Measurements from ENCODE around the gene HLA-DPA1.
"Not testable (repeated sequence)": the region's sequence is repeated elsewhere in the genome, so short reads cannot be mapped to it uniquely, and the experiment has no call there.

Gene HLA-DPA1

GRCh38 chr6:33066917-33067521 lies 6.4 kb downstream of the HLA-DPA1 start:
- Mint-ChIP-seq H3K27ac (no peak overlapping the region), H3K4me1 (ENCODE audit: low read depth) (peaks cover 15% of the 10 kb centered on the region), H3K27me3 (ENCODE audit: low read depth) (no peaks in the 10 kb centered on the region), H3K4me3 (no peak overlapping the region), H3K9me3 (no peaks in the 10 kb centered on the region), H3K36me3 (ENCODE audit: low read depth) (peaks cover 30% of the 10 kb centered on the region)
- no peak for DNase-seq (ENCODE audit: low spot score)

DNA sequence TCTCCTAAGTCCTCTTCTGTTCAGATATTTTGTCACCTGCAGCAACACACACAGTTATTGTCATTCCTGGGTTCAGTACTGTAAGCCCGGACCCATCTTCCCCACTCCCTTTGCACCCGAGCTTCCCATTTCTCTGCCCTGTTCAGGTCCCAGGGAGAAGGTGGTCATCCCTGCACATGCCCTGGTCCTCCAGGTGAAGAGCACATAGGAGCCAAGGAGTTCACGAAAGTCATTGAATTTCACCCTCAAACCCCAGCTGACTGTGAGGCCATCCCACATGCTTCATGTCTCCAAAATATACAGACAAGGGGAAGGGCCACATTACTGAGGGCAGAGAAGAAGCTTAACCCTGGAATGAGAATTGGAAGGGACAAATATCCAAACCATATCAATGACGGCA lies 8.1 kb downstream of the HLA-DPA1 start:
- peaks cover 30% of the 10 kb centered on the region for H3K36me3 Mint-ChIP-seq (ENCODE audit: low read depth)
- no peak overlapping the region for H3K27ac Mint-ChIP-seq

DNA sequence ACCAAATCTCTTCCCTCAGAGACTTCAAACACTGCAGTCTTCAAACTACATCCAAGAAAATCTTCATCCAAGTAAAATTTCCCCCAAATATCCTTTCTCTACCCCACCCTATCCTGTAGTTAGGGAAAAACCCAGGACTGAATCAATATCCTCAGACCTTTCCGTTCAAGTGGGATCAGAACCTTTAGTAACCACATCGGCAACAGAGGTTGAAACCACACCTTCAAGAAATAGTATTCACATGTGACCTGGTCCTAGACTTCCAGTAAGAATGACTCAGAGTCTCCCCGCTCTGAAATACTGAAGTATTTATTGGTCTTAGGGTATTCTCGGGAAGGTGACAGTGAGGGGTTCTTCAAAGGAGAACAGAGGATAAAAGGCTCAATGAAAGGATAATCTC lies 8.7 kb downstream of the HLA-DPA1 start:
- H3K4me3 Mint-ChIP-seq = no peak overlapping the region
- no peak overlapping the region for H3K27ac Mint-ChIP-seq
- peaks cover 30% of the 10 kb centered on the region for H3K36me3 Mint-ChIP-seq (ENCODE audit: low read depth)
- DNase-seq (ENCODE audit: low spot score) = no peak
- peaks cover 5% of the 10 kb centered on the region for H3K4me1 Mint-ChIP-seq (ENCODE audit: low read depth)
- H3K9me3 Mint-ChIP-seq = no peaks in the 10 kb centered on the region
- no peaks in the 10 kb centered on the region for H3K27me3 Mint-ChIP-seq (ENCODE audit: low read depth)

More for the DNA sequence above, 8.1 kb downstream of the HLA-DPA1 start:
- DNase-seq (ENCODE audit: low spot score) = no peak
- no peaks in the 10 kb centered on the region for H3K27me3 Mint-ChIP-seq (ENCODE audit: low read depth)
- H3K4me3 Mint-ChIP-seq = no peak overlapping the region
- H3K4me1 Mint-ChIP-seq (ENCODE audit: low read depth) = peaks cover 7% of the 10 kb centered on the region
- H3K9me3 Mint-ChIP-seq = no peaks in the 10 kb centered on the region

DNA sequence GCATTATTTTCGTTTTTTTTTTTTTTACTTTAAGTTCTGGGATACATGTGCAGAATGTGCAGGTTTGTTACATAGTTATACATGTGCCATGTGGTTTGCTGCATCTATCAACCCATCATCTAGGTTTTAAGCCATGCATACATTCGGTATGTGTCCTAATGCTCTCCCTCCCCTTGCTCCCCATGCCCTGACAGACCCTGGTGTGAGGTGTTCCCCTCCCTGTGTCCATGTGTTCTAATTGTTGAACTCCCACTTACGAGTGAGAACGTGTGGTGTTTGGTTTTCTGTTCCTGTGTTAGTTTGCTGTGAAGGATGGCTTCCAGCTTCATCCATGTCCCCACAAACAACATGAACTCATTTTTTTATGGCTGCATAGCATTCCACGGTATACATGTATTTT lies 10.0 kb downstream of the HLA-DPA1 start:
- H3K36me3 Mint-ChIP-seq (ENCODE audit: low read depth) = peaks cover 23% of the 10 kb centered on the region
- H3K9me3 Mint-ChIP-seq; H3K27ac Mint-ChIP-seq; H3K4me1 Mint-ChIP-seq (ENCODE audit: low read depth); DNase-seq (ENCODE audit: low spot score); H3K4me3 Mint-ChIP-seq; H3K27me3 Mint-ChIP-seq (ENCODE audit: low read depth): not testable (repeated sequence)

DNA sequence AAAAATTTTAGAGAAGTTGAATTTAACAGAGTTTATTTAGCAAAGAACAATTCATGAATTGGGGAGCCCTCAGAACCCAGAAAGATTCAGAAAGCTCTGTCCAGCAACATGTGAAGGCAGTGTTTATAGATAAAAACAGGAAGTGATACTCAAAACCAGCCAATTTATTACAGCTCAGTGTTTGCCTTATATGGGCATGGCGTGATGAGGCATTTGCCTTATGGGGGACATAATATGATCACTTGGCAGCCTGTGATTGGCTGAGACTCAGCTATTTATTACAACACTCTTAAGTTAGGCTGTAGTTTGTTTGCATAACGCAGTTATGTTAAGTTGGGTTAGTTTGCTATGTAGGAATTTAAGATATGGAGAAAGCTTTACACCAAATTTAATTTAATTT lies 11.5 kb downstream of the HLA-DPA1 start:
- Mint-ChIP-seq H3K4me3 (no peak overlapping the region), H3K36me3 (ENCODE audit: low read depth) (peaks cover 9% of the 10 kb centered on the region), H3K4me1 (ENCODE audit: low read depth) (peaks cover 4% of the 10 kb centered on the region), H3K9me3 (no peaks in the 10 kb centered on the region), H3K27me3 (ENCODE audit: low read depth) (peaks cover 11% of the 10 kb centered on the region), H3K27ac (no peak overlapping the region)
- no peak for DNase-seq (ENCODE audit: low spot score)

- Mint-ChIP-seq H3K27me3 (ENCODE audit: low read depth) (peaks cover 25% of the 10 kb centered on the region), H3K36me3 (ENCODE audit: low read depth) (no peaks in the 10 kb centered on the region), H3K4me3 (no peak overlapping the region)
Measured at GRCh38 chr6:33057222-33058150, 16.0 kb downstream of the HLA-DPA1 start.

GRCh38 chr6:33053230-33053629 lies 20.2 kb downstream of the HLA-DPA1 start:
- H3K27me3 Mint-ChIP-seq (ENCODE audit: low read depth) = peaks cover 35% of the 10 kb centered on the region
- H3K36me3 Mint-ChIP-seq (ENCODE audit: low read depth) = no peaks in the 10 kb centered on the region
- DNase-seq (ENCODE audit: low spot score) = no peak
- no peaks in the 10 kb centered on the region for H3K4me1 Mint-ChIP-seq (ENCODE audit: low read depth)
- no peak overlapping the region for H3K27ac Mint-ChIP-seq
- peaks cover 6% of the 10 kb centered on the region for H3K9me3 Mint-ChIP-seq
- no peak overlapping the region for H3K4me3 Mint-ChIP-seq

More at GRCh38 chr6:33057222-33058150, 16.0 kb downstream of the HLA-DPA1 start:
- H3K27ac Mint-ChIP-seq = no peak overlapping the region
- peaks cover 4% of the 10 kb centered on the region for H3K4me1 Mint-ChIP-seq (ENCODE audit: low read depth)
- peaks cover 6% of the 10 kb centered on the region for H3K9me3 Mint-ChIP-seq
- no peak for DNase-seq (ENCODE audit: low spot score)

DNA sequence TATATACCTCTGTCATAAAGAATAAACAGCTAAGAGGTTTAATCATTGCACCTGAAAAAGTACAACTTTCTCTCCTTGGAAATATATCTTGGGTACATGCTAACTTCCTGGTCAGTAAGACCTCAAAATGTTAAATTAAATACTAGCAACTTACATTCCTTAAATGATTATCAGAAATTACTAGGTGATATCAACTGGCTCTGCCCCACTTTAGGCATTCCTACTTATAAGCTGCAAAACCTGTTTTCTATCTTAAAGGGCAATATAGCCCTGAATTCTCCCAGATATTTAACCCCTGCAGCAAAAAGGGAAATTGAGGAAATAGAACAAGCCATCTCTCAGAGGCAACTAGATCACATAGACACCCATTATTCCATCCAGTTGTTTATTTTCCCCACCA lies 20.8 kb downstream of the HLA-DPA1 start:
- no peak overlapping the region for H3K27ac Mint-ChIP-seq
- H3K4me3 Mint-ChIP-seq = no peak overlapping the region
- H3K4me1 Mint-ChIP-seq (ENCODE audit: low read depth) = no peaks in the 10 kb centered on the region
- no peaks in the 10 kb centered on the region for H3K36me3 Mint-ChIP-seq (ENCODE audit: low read depth)
- H3K9me3 Mint-ChIP-seq = peaks cover 6% of the 10 kb centered on the region
- peaks cover 38% of the 10 kb centered on the region for H3K27me3 Mint-ChIP-seq (ENCODE audit: low read depth)
- no peak for DNase-seq (ENCODE audit: low spot score)

GRCh38 chr6:33050014-33050810 lies 23.2 kb downstream of the HLA-DPA1 start:
- H3K4me3 Mint-ChIP-seq = no peak overlapping the region
- peaks cover 44% of the 10 kb centered on the region for H3K27me3 Mint-ChIP-seq (ENCODE audit: low read depth)
- no peaks in the 10 kb centered on the region for H3K4me1 Mint-ChIP-seq (ENCODE audit: low read depth)
- H3K36me3 Mint-ChIP-seq (ENCODE audit: low read depth) = no peaks in the 10 kb centered on the region
- no peak overlapping the region for H3K27ac Mint-ChIP-seq
- H3K9me3 Mint-ChIP-seq = peaks cover 6% of the 10 kb centered on the region
- DNase-seq (ENCODE audit: low spot score) = no peak

GRCh38 chr6:33049323-33050013 lies 24.0 kb downstream of the HLA-DPA1 start:
- Mint-ChIP-seq H3K27me3 (ENCODE audit: low read depth) (peaks cover 52% of the 10 kb centered on the region), H3K4me3 (no peak overlapping the region), H3K4me1 (ENCODE audit: low read depth) (no peaks in the 10 kb centered on the region), H3K27ac (no peak overlapping the region), H3K9me3 (peaks cover 6% of the 10 kb centered on the region), H3K36me3 (ENCODE audit: low read depth) (no peaks in the 10 kb centered on the region)
- DNase-seq (ENCODE audit: low spot score) = no peak

- peaks cover 12% of the 10 kb centered on the region for H3K9me3 Mint-ChIP-seq
- no peaks in the 10 kb centered on the region for H3K36me3 Mint-ChIP-seq (ENCODE audit: low read depth)
- H3K27me3 Mint-ChIP-seq (ENCODE audit: low read depth) = peaks cover 71% of the 10 kb centered on the region
- H3K27ac Mint-ChIP-seq = no peak overlapping the region
- DNase-seq (ENCODE audit: low spot score) = no peak
- H3K4me1 Mint-ChIP-seq (ENCODE audit: low read depth) = no peaks in the 10 kb centered on the region
- H3K4me3 Mint-ChIP-seq = no peak overlapping the region
Measured at GRCh38 chr6:33040157-33040556, 33.3 kb downstream of the HLA-DPA1 start.

- Mint-ChIP-seq H3K9me3 (peaks cover 21% of the 10 kb centered on the region), H3K27ac (no peak overlapping the region), H3K4me3 (no peak overlapping the region), H3K27me3 (ENCODE audit: low read depth) (peaks cover 74% of the 10 kb centered on the region), H3K36me3 (ENCODE audit: low read depth) (no peaks in the 10 kb centered on the region), H3K4me1 (ENCODE audit: low read depth) (no peaks in the 10 kb centered on the region)
- no peak for DNase-seq (ENCODE audit: low spot score)
Measured at GRCh38 chr6:33036535-33036934, 36.9 kb downstream of the HLA-DPA1 start.

- Mint-ChIP-seq H3K36me3 (ENCODE audit: low read depth) (no peaks in the 10 kb centered on the region), H3K4me1 (ENCODE audit: low read depth) (peaks cover 4% of the 10 kb centered on the region), H3K9me3 (peaks cover 21% of the 10 kb centered on the region), H3K4me3 (no peak overlapping the region), H3K27ac (no peak overlapping the region), H3K27me3 (ENCODE audit: low read depth) (peaks cover 75% of the 10 kb centered on the region)
- DNase-seq (ENCODE audit: low spot score) = no peak
Measured at GRCh38 chr6:33034554-33034953, 38.9 kb downstream of the HLA-DPA1 start.

Measured in T-helper 2 cell treated with Interferon-gamma antibody and Interleukin-4, amounts not matched to agents 5 μg/mL and 100 μg/mL, for 36 hours (primary cell).